Muscle of leg (tissue), 16 donors: ENCODE measurements around the gene HAO1. TPM values are rescaled to one million over a fixed set of nuclear protein-coding genes. Genes with fewer than 3 reads are reported as not detected.
A peak's percentile ranks its signal among the peaks of the same experiment; 100 is the strongest.

ENCODE experiments used
- DNase-seq: peaks from one replicate; pipeline ENCODE4 v3.0.0; 2013
- H3K27ac ChIP-seq: one replicate; pipeline ENCODE4 v1.5.1; 2013; ENCODE audit warnings: mild to moderate bottlenecking, low read length, control low read depth
- H3K27me3 ChIP-seq: one replicate; pipeline ENCODE4 v1.6.1; 2013; ENCODE audit warnings: low read length; ENCODE audit not compliant: control insufficient read depth, insufficient read depth
- H3K36me3 ChIP-seq: one replicate; pipeline ENCODE4 v1.6.1; 2013; ENCODE audit warnings: low read length; ENCODE audit not compliant: control insufficient read depth, insufficient read depth
- H3K4me1 ChIP-seq: one replicate; pipeline ENCODE4 v1.6.1; 2013; ENCODE audit warnings: low read length; ENCODE audit not compliant: control insufficient read depth, insufficient read depth
- H3K4me3 ChIP-seq: one replicate; pipeline ENCODE4 v1.5.1; 2013; ENCODE audit warnings: low read length, control low read depth
- H3K9me3 ChIP-seq: replicated peaks from 2 replicates; pipeline ENCODE4 v1.6.1; 2013; ENCODE audit warnings: low read depth, low read length; ENCODE audit not compliant: control insufficient read depth
- WGBS: methylation state at CpG from one replicate; pipeline ENCODE4 v1.1.5; 2013; ENCODE audit warnings: missing lambda C conversion rate; ENCODE audit not compliant: insufficient coverage; 5-methylcytosine and 5-hydroxymethylcytosine counted together
- long read RNA-seq, 11 donors: transcript quantifications; one replicate each; lab custom pipeline, GENCODE V29; 2026
- polyA plus RNA-seq, 8 donors: library from polyadenylated mRNA; unstranded; fragments of 120-200 nt; gene quantifications; one replicate each; pipeline versions ENCODE4 v1.2.1 to v1.2.3, GENCODE V29; 2013; ENCODE audit warnings: inconsistent platforms in 1 of 8, low replicate concordance in 1 of 8; ENCODE audit not compliant: insufficient read length in 8 of 8, insufficient read depth in 1 of 8
- total RNA-seq: library from RNA; stranded (reverse); fragments of 120-200 nt; gene quantifications from one replicate; pipeline ENCODE4 v1.2.4, GENCODE V29; 2013

Gene HAO1
- not detected for total RNA-seq
- polyA plus RNA-seq = not detected
- long read RNA-seq, donor 1 = 0 reads
- long read RNA-seq, donor 2 = 0 reads
- long read RNA-seq, donor 3 = 0 reads
- long read RNA-seq, donor 4 = 0 reads
- long read RNA-seq, donor 5 = 0 reads
- long read RNA-seq, donor 6 = 0 reads
- long read RNA-seq, donor 7 = 0 reads
- long read RNA-seq, donor 8 = 0 reads
- long read RNA-seq, donor 9 = 0 reads
- long read RNA-seq, donor 10 = 0 reads
- long read RNA-seq, donor 11 = 0 reads

DNA sequence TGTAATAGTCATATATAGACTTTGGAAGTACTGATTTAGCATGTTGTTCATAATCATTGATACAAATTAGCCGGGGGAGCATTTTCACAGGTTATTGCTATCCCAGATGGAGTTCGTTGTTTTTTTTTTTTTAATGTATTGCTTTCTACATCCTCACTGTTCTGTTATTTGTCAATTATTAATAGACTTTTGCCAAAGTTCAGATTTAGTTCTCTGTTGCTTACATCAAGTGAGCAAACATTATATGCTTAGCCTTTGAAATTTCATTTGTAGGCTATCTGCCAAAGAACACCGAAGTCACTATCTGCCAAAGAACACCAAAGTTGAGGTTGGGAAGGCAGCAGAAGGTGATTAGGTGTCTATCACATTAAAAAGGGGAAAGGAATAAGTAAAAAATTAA, at the start of gene HAO1:
HAO1 (minus strand) TSS at position 118 of the 400 bp plus-strand sequence; CDS start at position 82, 36 bp downstream.
- no peak for DNase-seq
- Histone ChIP-seq H3K27me3 (no peaks in the 10 kb centered on the region), H3K27ac (no peak within 1 kb of the TSS), H3K36me3 (no peaks in the 10 kb centered on the region), H3K9me3 (no peaks in the 10 kb centered on the region), H3K4me1 (no peaks in the 10 kb centered on the region), H3K4me3 (no peak within 1 kb of the TSS)
- 83% methylated on average over 1 of the region's 3 CpGs for WGBS

- peaks cover 3% of the 10 kb centered on the region for H3K9me3 ChIP-seq
- H3K4me1 ChIP-seq = no peaks in the 10 kb centered on the region
- H3K27me3 ChIP-seq = no peaks in the 10 kb centered on the region
- no CpG with 5 or more reads among the region's 1 CpG for WGBS
- H3K27ac ChIP-seq = no peak overlapping the region
- DNase-seq = peak; percentile 10
- H3K36me3 ChIP-seq = peaks cover 3% of the 10 kb centered on the region
- H3K4me3 ChIP-seq = no peak overlapping the region
These were observed 49.1 kb upstream of the HAO1 start for GRCh38 chr20:7989379-7989778.

- Histone ChIP-seq H3K9me3 (no peaks in the 10 kb centered on the region), H3K27me3 (no peaks in the 10 kb centered on the region), H3K27ac (no peak overlapping the region), H3K4me1 (no peaks in the 10 kb centered on the region), H3K36me3 (peaks cover 18% of the 10 kb centered on the region), H3K4me3 (no peak overlapping the region)
- 94% methylated on average over 2 of the region's 4 CpGs for WGBS
- DNase-seq = no peak
These were observed 45.7 kb upstream of the HAO1 start for GRCh38 chr20:7985916-7986315.

GRCh38 chr20:7984192-7984591, 43.9 kb upstream of the HAO1 start:
- H3K4me3 ChIP-seq = no peak overlapping the region
- no peak for DNase-seq
- H3K9me3 ChIP-seq = no peaks in the 10 kb centered on the region
- H3K4me1 ChIP-seq = no peaks in the 10 kb centered on the region
- H3K27ac ChIP-seq = no peak overlapping the region
- no peaks in the 10 kb centered on the region for H3K27me3 ChIP-seq
- 100% methylated on average over 1 of the region's 2 CpGs for WGBS
- peaks cover 21% of the 10 kb centered on the region for H3K36me3 ChIP-seq

GRCh38 chr20:7981374-7981773, 41.1 kb upstream of the HAO1 start:
- H3K36me3 ChIP-seq = peaks cover 21% of the 10 kb centered on the region
- no peak overlapping the region for H3K27ac ChIP-seq
- H3K27me3 ChIP-seq = no peaks in the 10 kb centered on the region
- no peaks in the 10 kb centered on the region for H3K9me3 ChIP-seq
- no peak overlapping the region for H3K4me3 ChIP-seq
- no peak for DNase-seq
- no peaks in the 10 kb centered on the region for H3K4me1 ChIP-seq

- no peak overlapping the region for H3K27ac ChIP-seq
- peaks cover 18% of the 10 kb centered on the region for H3K36me3 ChIP-seq
- no peak overlapping the region for H3K4me3 ChIP-seq
- no peaks in the 10 kb centered on the region for H3K27me3 ChIP-seq
- DNase-seq = no peak
- 71% methylated on average over 6 of the region's 10 CpGs for WGBS
- H3K4me1 ChIP-seq = no peaks in the 10 kb centered on the region
- no peaks in the 10 kb centered on the region for H3K9me3 ChIP-seq
These were observed 40.2 kb upstream of the HAO1 start for GRCh38 chr20:7980332-7981046.

- H3K27ac ChIP-seq = no peak overlapping the region
- H3K9me3 ChIP-seq = no peaks in the 10 kb centered on the region
- H3K4me1 ChIP-seq = no peaks in the 10 kb centered on the region
- no peaks in the 10 kb centered on the region for H3K27me3 ChIP-seq
- H3K4me3 ChIP-seq = no peak overlapping the region
- H3K36me3 ChIP-seq = peaks cover 12% of the 10 kb centered on the region
- DNase-seq = no peak
- WGBS = 100% methylated on average over 2 of the region's 5 CpGs
These were observed 37.5 kb upstream of the HAO1 start for GRCh38 chr20:7977709-7978108.

DNA sequence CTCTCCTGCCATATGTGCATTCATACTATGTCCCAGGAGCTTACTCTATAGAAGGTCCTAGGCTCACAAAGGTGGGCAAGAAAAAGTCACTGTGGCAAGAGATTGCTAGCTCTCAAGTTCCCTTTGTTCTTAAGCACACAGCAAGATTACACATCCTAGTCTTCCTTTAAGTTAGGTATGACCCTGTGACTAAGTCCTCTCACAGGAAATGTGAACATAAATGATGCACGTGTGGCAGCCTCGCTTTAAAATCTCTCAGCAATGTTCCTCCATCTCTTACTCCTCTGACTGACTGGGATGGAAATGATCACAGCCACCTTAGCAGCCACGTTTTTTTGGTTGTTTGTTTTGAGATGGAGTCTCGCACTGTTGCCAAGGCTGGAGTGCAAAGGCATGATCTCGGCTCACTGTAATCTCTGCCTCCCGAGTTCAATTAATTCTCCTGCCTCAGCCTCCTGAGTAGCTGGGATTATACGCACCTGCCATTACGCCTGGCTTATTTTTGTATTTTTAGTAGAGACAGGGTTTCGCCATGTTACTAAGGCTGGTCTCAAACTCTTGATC, 35.7 kb upstream of the HAO1 start:
- H3K4me1 ChIP-seq = no peaks in the 10 kb centered on the region
- no peaks in the 10 kb centered on the region for H3K9me3 ChIP-seq
- no peak for DNase-seq
- H3K36me3 ChIP-seq = peaks cover 3% of the 10 kb centered on the region
- H3K27me3 ChIP-seq = no peaks in the 10 kb centered on the region
- no peak overlapping the region for H3K4me3 ChIP-seq
- H3K27ac ChIP-seq = no peak overlapping the region
- 100% methylated on average over 2 of the region's 9 CpGs for WGBS

- DNase-seq = no peak
- no peaks in the 10 kb centered on the region for H3K9me3 ChIP-seq
- 33% methylated on average over 1 of the region's 4 CpGs for WGBS
- H3K27me3 ChIP-seq = no peaks in the 10 kb centered on the region
- H3K4me1 ChIP-seq = no peaks in the 10 kb centered on the region
- H3K4me3 ChIP-seq = no peak overlapping the region
- H3K36me3 ChIP-seq = no peaks in the 10 kb centered on the region
- H3K27ac ChIP-seq = no peak overlapping the region
These were observed 34.7 kb upstream of the HAO1 start for GRCh38 chr20:7974785-7975435.
